Measurements from ENCODE around the gene GBGT1.
A peak's percentile ranks its signal among the peaks of the same experiment; 100 is the strongest.
"Not testable (repeated sequence)": the region's sequence is repeated elsewhere in the genome, so short reads cannot be mapped to it uniquely, and the experiment has no call there.

GBGT1 gene

DNA sequence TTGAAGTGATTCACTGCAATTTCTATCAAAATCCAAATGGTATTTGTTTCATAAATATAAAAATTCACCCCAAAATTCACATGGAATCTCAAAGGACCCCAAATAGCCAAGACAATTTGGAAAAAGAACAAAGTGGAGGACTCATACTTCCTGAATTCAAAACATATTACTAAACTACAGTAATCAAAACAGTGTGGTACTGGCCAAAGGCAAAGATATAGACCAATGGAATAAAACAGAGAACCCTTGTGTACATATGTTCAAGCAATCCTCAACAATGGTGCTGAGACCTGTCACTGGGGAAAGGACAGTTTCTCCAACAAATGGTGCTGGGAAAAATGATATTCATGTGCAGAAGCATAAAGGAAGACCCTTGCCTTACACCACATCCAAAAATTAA, 31.3 kb upstream of the GBGT1 start:
- no peak for DNase-seq (ENCODE audit: low read depth in 2 of 2)

DNA sequence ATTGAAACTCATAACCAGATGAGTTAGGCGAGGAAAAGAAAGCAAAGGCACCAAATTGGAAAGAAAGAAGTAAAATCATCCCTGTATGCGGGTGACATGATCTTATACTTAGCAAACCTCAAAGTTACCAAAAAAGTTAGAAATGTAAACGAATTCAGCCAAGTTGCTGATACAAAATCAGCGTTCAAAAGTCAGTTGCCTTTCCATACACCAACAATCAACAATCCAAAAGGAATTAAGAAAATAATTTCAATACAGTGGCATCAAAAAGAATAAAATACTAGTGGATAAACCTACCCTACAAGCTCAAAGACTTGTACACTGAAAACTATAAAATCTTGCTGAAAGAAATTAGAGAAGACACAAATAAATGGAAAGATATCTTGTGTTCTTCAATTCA, 30.9 kb upstream of the GBGT1 start:
- no peak for DNase-seq (ENCODE audit: low read depth in 2 of 2)

DNA sequence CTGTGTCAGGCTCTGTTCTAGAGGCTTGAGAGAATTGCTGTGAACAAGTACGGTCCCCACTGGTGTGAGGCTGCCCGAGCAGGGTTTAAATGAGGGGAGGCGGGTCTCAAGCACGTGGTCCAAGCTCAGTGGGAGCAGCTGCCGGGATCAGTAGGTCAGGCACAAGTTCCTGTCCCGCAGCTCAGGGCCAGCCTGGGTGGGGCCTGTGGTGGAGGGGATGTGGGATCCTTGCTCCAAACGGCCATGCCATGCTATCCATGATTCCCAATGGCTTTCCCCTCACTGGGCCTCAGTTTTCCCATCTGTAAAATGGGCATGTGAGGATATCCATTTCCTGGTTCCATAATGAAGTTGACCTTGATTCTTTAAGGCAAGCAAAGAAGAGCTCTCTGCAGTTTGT, 28.3 kb upstream of the GBGT1 start:
- no peak for DNase-seq (ENCODE audit: low read depth in 2 of 2)

GRCh38 chr9:133189826-133190225, 26.1 kb upstream of the GBGT1 start:
- DNase-seq (ENCODE audit: low read depth in 2 of 2) = no peak

DNA sequence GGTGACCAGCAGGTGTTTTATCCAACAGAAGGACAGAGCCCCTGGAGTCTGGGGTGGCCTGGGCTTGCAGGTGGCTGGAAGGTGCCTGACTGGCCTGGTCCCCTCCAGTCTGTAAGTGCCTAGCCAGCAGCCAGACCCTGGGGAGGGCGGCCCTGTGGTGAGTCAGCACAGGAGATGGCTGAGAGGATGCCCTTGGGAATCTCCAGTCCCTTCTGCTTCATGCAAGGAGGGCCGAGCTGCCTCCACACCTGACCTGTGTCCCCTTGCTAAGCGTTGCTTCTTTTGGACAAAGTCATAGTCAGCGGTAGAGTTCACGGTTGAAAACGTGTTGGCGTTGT, 25.1 kb upstream of the GBGT1 start:
- DNase-seq (ENCODE audit: low read depth in 2 of 2) = no peak

DNA sequence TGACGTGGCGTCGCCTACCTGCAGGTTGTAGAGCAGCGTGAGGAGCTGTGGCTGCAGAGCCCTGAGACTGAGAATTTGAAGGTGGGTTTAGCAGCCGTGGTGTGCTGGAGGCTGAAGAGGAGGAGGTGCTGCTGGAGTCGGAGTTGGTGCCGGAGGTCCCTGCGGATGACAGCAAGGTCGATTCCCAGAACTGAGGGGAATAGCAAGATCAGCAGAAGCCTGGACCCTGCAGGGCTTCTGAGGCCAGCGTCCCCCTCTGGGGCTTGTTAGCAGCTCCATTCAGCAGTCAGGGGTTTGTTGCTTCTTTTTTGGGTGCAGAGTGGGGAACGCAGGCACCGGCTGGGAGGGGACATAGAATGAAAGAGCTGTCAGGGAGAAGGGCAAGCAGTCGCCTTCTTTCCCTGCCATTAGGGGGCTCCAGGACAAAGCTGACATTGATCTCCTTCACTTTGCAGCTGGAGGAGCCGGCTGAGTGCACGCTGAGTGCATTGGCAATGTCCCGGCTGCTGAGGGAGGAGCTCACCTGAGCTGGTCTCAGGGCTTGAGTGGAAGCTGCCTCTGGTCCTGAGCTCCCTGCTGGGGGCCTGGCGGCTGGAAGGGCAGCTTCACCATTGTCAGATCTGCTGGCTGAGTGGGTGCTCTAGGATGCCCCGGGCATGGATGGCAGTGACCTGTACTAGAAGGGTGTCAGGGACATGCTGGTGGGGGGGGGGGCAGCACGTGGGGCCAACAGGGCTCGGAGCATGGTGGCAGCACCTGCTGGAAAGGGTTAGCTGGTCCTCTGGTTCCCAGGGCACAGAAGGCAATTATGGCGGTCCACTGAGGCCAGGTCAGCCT, 24.5 kb upstream of the GBGT1 start:
- no peak for DNase-seq (ENCODE audit: low read depth in 2 of 2)

DNA sequence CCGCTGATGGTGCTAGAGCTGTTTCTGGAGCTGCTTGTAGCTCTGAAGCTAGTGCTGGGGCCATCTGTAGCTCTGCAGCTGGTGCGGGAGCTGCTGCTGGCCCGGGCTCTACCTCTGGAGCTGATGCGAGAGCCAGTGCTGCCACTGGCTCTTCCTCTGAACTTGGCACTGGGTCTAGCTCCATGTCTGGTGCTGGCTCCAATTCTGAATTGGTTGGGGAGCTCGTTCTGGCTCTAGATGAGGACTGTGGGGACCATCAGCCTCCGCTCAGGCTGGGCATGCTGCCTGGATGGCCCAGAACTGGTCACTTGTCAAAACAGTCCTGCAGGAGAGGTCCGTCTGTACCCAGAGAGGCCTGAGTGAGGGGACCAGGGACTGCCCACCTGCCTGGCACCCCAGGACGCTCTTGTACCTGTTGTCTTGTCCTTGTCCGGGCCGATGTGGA, 23.9 kb upstream of the GBGT1 start:
- DNase-seq (ENCODE audit: low read depth in 2 of 2) = no peak

GRCh38 chr9:133186736-133187135, 23.0 kb upstream of the GBGT1 start:
- DNase-seq (ENCODE audit: low read depth in 2 of 2) = no peak

DNA sequence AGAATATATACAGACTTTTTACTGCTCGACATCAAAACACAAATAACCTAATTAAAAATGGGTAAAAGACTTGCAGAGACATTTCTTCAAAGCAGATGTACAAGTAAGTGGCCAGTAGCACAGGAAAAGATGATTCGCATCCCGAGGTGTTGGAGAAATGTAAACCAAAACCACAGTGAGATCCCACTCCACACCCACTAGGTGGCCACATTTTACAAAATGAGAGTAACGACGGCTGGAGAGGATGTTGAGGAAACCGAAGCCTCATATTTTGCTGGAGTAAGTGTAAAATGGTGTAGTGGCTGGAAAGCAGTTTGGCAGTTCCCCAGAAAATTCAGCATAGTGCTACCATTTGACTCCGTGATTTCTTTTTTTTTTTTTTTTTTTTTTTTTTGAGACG, 21.3 kb upstream of the GBGT1 start:
- DNase-seq (ENCODE audit: low read depth in 2 of 2) = peak in 1 of 2 donors; percentile 33

DNA sequence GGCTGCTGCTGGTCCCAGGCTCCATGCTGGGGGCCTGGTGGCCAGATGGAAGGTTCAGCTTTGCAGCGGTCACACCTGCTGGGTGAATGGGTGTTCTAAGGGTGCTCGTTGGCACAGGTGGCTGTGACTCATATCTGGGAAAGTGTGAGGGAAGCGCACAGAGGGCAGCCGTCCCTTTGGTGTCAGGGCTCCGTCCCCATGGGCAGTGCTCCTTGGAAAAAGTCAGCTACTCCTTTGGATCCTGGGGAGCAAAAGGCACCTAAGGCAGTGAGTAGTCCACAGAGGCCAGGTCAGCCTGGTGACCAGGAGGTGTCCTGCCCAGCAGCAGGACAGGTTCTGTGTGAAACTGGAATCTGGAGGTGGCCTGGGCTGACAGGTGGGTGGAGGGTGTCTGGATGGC, 18.4 kb upstream of the GBGT1 start:
- DNase-seq (ENCODE audit: low read depth in 2 of 2) = no peak

GRCh38 chr9:133181561-133181960, 17.8 kb upstream of the GBGT1 start:
- DNase-seq (ENCODE audit: low read depth in 2 of 2) = no peak

DNA sequence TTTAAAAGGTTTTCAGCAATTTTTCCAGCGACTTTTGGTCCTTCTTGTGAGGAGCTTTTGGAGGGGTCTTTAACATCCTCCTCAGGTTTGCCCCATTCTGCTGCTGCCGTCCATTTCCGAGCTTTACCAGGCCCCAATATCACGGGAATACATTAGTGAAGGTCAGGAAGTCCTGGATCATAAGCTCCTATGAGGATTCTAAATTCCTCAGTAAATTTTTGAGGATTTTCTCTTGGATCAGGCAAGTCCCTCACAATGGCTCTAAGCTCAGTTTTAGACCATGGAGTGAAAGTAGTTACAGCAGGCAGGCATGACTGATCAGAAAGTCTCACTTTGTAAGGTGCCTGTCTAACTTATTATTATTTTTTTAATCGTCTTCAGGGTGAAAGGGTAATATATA, 17.2 kb upstream of the GBGT1 start:
- DNase-seq (ENCODE audit: low read depth in 2 of 2) = no peak

DNA sequence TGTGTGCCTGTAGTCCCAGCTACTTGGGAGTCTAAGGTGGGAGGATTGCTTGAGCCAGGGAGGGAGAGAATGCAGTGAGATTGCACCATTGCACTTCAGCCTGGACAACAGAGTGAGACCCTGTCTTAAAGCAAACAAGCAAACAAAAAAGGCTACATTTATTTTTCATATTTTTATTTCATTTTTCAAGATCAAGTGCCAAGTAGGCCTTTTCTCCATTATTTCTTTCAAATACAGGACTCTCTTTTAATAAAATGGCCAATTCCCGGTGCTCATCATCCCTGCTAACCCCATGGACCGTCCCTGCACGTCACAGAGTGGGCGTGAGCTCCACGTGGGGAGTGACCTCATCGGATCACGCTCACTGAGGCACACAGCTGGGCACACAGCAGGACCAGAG, 9.3 kb upstream of the GBGT1 start:
- no peak for DNase-seq (ENCODE audit: low read depth in 2 of 2)

GRCh38 chr9:133171161-133171961, 7.6 kb upstream of the GBGT1 start:
- DNase-seq (ENCODE audit: low read depth in 2 of 2) = no peak

GRCh38 chr9:133170716-133171115, 7.0 kb upstream of the GBGT1 start:
- no peak for DNase-seq (ENCODE audit: low read depth in 2 of 2)

DNA sequence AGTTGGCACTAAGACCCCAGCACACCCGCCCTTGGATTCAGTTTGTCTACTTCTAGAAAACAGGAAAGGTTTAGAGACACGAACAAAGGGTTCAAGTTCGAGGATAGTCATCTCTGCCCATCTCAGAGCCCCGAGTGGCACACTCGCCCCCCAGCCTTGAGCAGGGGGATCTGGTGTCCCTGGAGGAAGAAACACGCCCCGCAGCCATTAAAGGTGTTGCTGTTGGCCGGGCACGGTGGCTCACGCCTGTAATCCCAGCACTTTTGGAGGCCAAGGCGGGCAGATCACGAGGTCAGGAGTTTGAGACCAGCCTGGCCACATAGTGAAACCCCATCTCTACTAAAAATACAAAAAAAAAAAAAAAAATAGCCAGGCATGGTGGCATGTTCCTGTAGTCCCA, 6.0 kb upstream of the GBGT1 start:
- not testable (repeated sequence) for DNase-seq (ENCODE audit: low read depth in 2 of 2)

GRCh38 chr9:133169102-133169501, 5.4 kb upstream of the GBGT1 start:
- no peak for DNase-seq (ENCODE audit: low read depth in 2 of 2)

- DNase-seq (ENCODE audit: low read depth in 2 of 2) = no peak
These were observed 4.7 kb upstream of the GBGT1 start for GRCh38 chr9:133168432-133168831.

DNA sequence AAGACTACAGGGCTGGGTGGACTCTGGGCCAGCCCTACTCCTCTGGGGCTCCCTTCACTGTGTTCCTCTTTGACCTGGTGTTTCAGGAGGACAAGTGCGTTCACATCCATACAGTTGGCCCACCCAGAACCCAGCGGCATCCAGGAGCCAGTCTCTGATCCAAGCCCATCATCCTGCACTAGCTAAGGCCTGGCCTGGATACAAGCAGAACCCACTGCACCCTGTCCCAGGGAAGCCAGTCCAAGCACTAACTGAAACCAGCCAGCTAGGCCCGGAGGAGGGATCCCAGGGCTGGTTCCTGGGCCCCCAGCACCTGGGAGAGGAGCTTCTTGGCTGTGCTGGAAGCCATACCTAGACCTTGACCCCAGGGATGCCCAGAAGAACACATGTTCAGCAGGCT, 4.1 kb upstream of the GBGT1 start:
- DNase-seq (ENCODE audit: low read depth in 2 of 2) = no peak

DNA sequence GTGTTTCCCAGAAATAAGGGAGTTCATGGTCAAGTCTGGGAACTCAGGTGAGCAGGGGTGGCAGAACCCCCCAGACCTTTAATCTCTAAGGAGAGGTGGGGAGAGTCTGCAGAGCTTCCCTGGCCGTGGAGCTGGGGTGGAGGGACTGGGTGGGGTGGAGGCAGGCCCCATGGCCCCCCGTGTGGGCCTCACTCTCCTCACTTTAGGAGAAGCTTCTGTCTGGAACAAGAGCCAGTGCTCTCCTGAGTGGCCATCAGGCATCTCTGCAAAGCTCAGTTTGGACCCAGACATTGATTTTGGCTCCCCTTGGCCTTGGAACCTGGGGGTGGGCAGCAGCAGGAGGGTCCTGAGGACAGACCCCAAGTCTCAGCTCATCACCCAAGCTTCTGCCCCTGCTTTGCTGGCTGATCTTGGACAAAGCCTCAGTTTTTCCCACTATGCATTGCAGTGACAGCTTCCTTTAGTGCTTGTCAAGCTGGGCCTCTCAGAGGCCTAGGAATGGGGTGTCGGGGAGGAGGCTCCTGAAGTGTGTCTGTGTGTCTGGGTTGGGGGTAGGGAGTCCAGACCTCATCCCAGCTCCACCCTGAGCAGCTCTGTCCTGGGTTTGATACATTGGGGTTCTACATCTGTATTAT, 3.5 kb upstream of the GBGT1 start:
- no peak for DNase-seq (ENCODE audit: low read depth in 2 of 2)

GRCh38 chr9:133166392-133166791, 2.7 kb upstream of the GBGT1 start:
- no peak for DNase-seq (ENCODE audit: low read depth in 2 of 2)

DNA sequence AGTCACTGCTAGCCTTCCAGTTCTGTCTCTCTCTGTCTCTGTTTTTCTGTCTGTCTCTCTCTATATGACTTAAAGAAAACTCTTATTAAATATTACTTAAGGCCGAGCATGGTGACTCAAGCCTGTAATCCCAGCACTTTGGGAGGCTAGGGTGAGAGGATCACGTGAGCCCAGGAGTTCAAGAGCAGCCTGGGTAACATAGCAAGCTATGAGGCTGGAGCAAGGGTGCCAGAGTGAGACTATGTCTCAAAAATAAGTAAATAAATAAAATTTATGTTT, 1.7 kb upstream of the GBGT1 start:
- DNase-seq (ENCODE audit: low read depth in 2 of 2) = no peak

DNA sequence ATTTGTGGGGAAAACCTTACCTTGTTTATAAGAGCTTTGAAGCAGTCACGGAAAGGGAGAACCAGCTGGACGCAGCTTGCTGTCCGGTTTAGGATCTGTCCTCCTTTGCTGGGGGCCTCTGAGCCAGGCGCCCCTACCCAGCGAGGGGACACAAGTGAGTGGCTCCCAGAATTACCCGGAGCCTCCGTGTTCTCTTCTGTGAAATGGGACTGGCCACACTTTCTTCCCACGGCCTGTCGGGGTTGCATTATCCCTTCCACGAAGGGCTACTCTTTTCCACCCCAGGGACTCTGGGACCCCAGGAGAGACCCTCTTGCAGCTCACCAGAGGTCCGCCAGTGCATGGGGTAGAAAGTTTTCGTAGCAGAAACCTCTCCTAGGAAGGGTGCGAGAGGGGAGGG, 477 bp upstream of the GBGT1 start:
- no peak for DNase-seq (ENCODE audit: low read depth in 2 of 2)
